H1 (cell line): Measurements from ENCODE around the gene KCNMA1. TPM values are rescaled to one million over a fixed set of nuclear protein-coding genes. Genes with fewer than 3 reads are reported as not detected.

Experiments used
- CTCF ChIP-seq, 3 experiments: IDR thresholded peaks; 1 replicate in 2 of 3; 2 replicates in 1 of 3; pipeline versions ENCODE4 v1.5.1 to v1.6.1; 2011; ENCODE audit warnings: low read length in 3 of 3, mild to moderate bottlenecking in 3 of 3, inconsistent platforms in 2 of 3, low read depth in 1 of 3, moderate library complexity in 1 of 3; ENCODE audit not compliant: insufficient read depth in 1 of 3; ENCODE audit errors: control extremely low read depth in 1 of 3
- GTF2F1 ChIP-seq: IDR thresholded peaks from 2 replicates; pipeline ENCODE4 v1.6.1; 2012; ENCODE audit warnings: low read depth, low read length, improper control_type of control experiment, borderline replicate concordance
- MAFK ChIP-seq: IDR thresholded peaks from 2 replicates; pipeline ENCODE4 v1.6.1; 2012; ENCODE audit warnings: low read depth, mild to moderate bottlenecking, improper control_type of control experiment, low read length
- POLR2AphosphoS5 ChIP-seq: IDR thresholded peaks from 2 replicates; pipeline ENCODE4 v1.6.1; 2011; ENCODE audit warnings: low read depth, low read length
- SAP30 ChIP-seq: fragments of 300-600 bp; sonication (generic); IDR thresholded peaks from 2 replicates; pipeline ENCODE4 v1.7.1; 2012; ENCODE audit warnings: low read length, moderate library complexity, mild to moderate bottlenecking, inconsistent platforms; ENCODE audit not compliant: insufficient read depth, insufficient replicate concordance
- SP1 ChIP-seq: IDR thresholded peaks from 2 replicates; pipeline ENCODE4 v1.6.1; 2011; ENCODE audit warnings: low read depth, low read length
- SUZ12 ChIP-seq: fragments of 200-600 bp; sonication (generic); IDR thresholded peaks from 2 replicates; pipeline ENCODE4 v1.6.1; 2012; ENCODE audit warnings: mild to moderate bottlenecking, inconsistent platforms, low read length, moderate library complexity, mixed read lengths
- TEAD4 ChIP-seq: IDR thresholded peaks from 2 replicates; pipeline ENCODE4 v1.6.1; 2012; ENCODE audit warnings: low read depth, low read length, inconsistent platforms, mixed read lengths
- ZNF274 ChIP-seq: IDR thresholded peaks from 2 replicates; pipeline ENCODE4 v1.7.0; 2012; ENCODE audit warnings: low read length, borderline replicate concordance; ENCODE audit errors: extremely low read depth
- polyA plus RNA-seq, 7 experiments: library from polyadenylated mRNA; depleted of rRNA in 3 of 7; stranded (reverse) in 5 of 7; unstranded in 2 of 7; fragments of >200 nt in 5 of 7; fragments of 200-250 nt in 2 of 7; gene quantifications; 1 replicate in 5 of 7; 2 replicates in 1 of 7; 4 replicates in 1 of 7; pipeline versions ENCODE4 v1.2.1 to v1.2.3, GENCODE V29; 2011 to 2013; ENCODE audit warnings: missing spikeins in 2 of 7, mixed read lengths in 2 of 7
- total RNA-seq: library from RNA; stranded (reverse); fragmentation: NEBNext Ultra II Directional; extraction: Animal tissue kit (Norgen Biotek cat#: 25700); gene quantifications from 2 replicates; pipeline ENCODE4 v1.2.1, GENCODE V29; 2021
- TF ChIP-seq, protein P1 (sequence below): fragments of 300-600 bp; sonication (generic); IDR thresholded peaks from 2 replicates; pipeline ENCODE4 v1.7.1; 2012; ENCODE audit warnings: low read length, moderate library complexity, mild to moderate bottlenecking, inconsistent platforms; ENCODE audit not compliant: insufficient replicate concordance

KCNMA1 gene
- total and polyA plus RNA-seq, 2 of the 8 experiments (the other 6 are each of a cell fraction or from before 2014, with no cell fraction given): 10.2 to 11.1 TPM

DNA sequence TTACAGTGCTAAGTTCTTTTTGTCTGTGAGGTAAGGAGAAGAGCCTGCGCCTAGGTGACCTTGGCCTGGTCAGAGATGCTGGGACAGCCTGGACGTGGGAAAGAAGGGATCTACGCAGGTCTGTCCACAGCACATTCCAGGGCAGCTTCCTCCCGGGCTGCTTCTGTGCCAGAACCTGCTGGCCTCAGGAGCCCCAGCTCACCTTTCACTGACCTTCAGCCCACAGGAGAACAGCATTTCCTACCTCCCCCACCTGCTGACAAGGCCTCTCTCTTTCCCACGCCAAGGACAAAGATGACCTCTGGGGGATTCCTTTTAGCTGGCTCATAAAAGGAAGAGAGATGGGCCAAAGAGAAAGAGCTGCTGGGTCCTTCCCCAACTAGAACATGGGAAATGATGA, 260.6 kb downstream of the KCNMA1 start (continued):
- TF ChIP-seq, protein P1, sequence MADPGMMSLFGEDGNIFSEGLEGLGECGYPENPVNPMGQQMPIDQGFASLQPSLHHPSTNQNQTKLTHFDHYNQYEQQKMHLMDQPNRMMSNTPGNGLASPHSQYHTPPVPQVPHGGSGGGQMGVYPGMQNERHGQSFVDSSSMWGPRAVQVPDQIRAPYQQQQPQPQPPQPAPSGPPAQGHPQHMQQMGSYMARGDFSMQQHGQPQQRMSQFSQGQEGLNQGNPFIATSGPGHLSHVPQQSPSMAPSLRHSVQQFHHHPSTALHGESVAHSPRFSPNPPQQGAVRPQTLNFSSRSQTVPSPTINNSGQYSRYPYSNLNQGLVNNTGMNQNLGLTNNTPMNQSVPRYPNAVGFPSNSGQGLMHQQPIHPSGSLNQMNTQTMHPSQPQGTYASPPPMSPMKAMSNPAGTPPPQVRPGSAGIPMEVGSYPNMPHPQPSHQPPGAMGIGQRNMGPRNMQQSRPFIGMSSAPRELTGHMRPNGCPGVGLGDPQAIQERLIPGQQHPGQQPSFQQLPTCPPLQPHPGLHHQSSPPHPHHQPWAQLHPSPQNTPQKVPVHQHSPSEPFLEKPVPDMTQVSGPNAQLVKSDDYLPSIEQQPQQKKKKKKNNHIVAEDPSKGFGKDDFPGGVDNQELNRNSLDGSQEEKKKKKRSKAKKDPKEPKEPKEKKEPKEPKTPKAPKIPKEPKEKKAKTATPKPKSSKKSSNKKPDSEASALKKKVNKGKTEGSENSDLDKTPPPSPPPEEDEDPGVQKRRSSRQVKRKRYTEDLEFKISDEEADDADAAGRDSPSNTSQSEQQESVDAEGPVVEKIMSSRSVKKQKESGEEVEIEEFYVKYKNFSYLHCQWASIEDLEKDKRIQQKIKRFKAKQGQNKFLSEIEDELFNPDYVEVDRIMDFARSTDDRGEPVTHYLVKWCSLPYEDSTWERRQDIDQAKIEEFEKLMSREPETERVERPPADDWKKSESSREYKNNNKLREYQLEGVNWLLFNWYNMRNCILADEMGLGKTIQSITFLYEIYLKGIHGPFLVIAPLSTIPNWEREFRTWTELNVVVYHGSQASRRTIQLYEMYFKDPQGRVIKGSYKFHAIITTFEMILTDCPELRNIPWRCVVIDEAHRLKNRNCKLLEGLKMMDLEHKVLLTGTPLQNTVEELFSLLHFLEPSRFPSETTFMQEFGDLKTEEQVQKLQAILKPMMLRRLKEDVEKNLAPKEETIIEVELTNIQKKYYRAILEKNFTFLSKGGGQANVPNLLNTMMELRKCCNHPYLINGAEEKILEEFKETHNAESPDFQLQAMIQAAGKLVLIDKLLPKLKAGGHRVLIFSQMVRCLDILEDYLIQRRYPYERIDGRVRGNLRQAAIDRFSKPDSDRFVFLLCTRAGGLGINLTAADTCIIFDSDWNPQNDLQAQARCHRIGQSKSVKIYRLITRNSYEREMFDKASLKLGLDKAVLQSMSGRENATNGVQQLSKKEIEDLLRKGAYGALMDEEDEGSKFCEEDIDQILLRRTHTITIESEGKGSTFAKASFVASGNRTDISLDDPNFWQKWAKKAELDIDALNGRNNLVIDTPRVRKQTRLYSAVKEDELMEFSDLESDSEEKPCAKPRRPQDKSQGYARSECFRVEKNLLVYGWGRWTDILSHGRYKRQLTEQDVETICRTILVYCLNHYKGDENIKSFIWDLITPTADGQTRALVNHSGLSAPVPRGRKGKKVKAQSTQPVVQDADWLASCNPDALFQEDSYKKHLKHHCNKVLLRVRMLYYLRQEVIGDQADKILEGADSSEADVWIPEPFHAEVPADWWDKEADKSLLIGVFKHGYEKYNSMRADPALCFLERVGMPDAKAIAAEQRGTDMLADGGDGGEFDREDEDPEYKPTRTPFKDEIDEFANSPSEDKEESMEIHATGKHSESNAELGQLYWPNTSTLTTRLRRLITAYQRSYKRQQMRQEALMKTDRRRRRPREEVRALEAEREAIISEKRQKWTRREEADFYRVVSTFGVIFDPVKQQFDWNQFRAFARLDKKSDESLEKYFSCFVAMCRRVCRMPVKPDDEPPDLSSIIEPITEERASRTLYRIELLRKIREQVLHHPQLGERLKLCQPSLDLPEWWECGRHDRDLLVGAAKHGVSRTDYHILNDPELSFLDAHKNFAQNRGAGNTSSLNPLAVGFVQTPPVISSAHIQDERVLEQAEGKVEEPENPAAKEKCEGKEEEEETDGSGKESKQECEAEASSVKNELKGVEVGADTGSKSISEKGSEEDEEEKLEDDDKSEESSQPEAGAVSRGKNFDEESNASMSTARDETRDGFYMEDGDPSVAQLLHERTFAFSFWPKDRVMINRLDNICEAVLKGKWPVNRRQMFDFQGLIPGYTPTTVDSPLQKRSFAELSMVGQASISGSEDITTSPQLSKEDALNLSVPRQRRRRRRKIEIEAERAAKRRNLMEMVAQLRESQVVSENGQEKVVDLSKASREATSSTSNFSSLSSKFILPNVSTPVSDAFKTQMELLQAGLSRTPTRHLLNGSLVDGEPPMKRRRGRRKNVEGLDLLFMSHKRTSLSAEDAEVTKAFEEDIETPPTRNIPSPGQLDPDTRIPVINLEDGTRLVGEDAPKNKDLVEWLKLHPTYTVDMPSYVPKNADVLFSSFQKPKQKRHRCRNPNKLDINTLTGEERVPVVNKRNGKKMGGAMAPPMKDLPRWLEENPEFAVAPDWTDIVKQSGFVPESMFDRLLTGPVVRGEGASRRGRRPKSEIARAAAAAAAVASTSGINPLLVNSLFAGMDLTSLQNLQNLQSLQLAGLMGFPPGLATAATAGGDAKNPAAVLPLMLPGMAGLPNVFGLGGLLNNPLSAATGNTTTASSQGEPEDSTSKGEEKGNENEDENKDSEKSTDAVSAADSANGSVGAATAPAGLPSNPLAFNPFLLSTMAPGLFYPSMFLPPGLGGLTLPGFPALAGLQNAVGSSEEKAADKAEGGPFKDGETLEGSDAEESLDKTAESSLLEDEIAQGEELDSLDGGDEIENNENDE: no peak
- TF ChIP-seq ZNF274 (no peak), POLR2AphosphoS5 (no peak), SUZ12 (no peak), MAFK (no peak), TEAD4 (no peak), SAP30 (no peak), GTF2F1 (no peak), SP1 (no peak), CTCF (IDR thresholded peaks at IDR 0.05; ENCODE audit: control extremely low read depth in 1 of 3, insufficient read depth in 1 of 3, low read depth in 1 of 3, low read length in 3 of 3) (no peak)
